ENCODE data around the gene GOSR1.
"Not testable (repeated sequence)": the region's sequence is repeated elsewhere in the genome, so short reads cannot be mapped to it uniquely, and the experiment has no call there.

Gene GOSR1

GRCh38 chr17:30547778-30548573 lies 70.8 kb downstream of the GOSR1 start:
- no peak for DNase-seq

DNA sequence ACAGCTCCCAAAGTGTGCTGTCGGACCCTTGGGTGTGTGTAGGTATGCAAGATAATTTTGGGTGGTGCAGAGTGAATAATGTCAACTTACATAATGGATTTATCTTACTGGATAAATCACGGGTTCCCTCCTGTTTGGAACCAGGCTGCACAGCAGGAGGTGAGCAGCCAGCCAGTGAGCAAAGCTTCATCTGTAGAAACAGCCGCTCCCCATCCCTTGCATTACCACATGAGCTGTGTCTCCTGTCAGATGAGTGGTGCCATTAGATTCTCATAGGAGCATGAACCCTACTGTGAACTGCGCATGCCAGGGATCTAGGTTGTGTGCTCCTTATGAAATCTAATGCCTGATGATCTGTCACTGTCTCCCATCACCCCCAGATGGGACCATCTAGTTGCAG lies 72.0 kb downstream of the GOSR1 start:
- DNase-seq: not testable (repeated sequence)

DNA sequence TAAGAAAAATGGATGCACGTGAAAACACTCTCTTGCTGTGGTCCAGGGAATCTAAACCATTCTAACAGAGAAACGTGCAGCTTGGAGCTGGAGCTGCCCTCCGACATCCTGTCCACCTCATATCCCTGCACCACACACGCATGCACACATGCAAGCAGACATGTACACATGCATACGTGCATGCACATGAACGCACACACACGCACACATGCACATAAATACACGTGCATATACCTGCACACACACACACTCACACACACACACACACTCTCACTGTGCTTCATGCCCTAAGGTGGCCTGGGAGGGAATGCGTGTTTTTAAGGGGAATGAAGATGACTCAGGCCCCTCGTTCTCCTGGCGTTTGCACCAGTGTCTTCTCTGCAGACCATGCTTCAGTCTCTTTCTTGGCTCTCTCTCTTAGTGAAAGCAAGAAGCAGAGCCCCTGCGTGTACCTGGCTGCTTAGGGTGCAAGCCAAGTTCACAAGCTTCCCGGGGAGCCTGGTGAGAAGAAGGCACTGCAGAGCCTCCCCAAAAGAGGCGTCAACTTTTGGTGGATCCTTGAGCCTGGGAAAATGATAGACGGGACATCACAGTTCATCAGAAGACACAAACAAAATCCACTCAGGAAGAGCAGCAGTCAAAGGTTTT lies 72.8 kb downstream of the GOSR1 start:
- DNase-seq: no peak

- DNase-seq: no peak
These were observed 73.5 kb downstream of the GOSR1 start for GRCh38 chr17:30550512-30551273.

- DNase-seq: not testable (repeated sequence)
These were observed 74.2 kb downstream of the GOSR1 start for GRCh38 chr17:30551274-30551995.

DNA sequence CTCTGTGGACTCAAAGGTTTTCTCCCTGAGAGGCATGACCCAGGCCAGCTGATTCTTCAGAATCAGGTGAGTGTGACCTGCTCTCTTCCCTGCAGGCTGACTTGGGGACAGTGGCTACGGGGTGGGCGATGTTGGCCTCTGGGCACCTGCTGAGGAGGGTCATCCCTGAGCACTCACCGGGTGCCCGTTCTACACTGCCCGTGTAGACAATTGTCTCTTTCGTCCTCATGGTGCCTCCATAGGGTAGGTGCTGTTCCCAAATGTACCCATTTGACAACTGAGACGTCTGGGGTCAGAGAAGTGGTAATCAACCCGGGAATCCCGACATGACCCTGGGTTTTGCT lies 74.8 kb downstream of the GOSR1 start:
- DNase-seq: no peak

DNA sequence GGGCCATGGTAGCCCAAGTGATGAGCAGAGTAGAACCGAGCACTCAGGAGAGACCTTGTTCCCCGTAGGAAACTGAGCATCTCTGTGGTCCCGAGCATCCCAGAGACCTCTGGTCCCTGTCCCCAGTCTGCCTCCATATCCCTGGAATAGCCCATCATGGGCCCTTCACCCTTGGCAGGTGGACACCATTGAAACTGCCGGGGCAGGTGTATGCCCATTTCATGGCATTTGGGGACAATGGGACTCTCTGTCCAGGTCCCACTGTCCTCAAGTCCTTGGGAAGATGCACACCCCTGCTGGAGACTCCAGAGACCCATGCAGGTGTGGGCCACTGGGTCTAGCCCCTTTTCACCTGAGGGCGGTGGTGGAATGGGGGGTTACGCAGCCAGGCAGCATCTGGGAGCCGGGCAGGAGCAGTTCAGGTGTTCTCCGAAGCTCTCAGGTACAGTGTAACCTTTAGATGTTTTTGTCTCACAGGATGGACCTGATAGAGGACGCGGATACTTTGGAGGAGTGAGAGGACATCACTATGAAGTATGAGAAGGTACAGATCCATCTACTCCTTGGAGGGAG lies 75.9 kb downstream of the GOSR1 start:
- no peak for DNase-seq

- not testable (repeated sequence) for DNase-seq
These were observed 76.7 kb downstream of the GOSR1 start for GRCh38 chr17:30553823-30554440.

DNA sequence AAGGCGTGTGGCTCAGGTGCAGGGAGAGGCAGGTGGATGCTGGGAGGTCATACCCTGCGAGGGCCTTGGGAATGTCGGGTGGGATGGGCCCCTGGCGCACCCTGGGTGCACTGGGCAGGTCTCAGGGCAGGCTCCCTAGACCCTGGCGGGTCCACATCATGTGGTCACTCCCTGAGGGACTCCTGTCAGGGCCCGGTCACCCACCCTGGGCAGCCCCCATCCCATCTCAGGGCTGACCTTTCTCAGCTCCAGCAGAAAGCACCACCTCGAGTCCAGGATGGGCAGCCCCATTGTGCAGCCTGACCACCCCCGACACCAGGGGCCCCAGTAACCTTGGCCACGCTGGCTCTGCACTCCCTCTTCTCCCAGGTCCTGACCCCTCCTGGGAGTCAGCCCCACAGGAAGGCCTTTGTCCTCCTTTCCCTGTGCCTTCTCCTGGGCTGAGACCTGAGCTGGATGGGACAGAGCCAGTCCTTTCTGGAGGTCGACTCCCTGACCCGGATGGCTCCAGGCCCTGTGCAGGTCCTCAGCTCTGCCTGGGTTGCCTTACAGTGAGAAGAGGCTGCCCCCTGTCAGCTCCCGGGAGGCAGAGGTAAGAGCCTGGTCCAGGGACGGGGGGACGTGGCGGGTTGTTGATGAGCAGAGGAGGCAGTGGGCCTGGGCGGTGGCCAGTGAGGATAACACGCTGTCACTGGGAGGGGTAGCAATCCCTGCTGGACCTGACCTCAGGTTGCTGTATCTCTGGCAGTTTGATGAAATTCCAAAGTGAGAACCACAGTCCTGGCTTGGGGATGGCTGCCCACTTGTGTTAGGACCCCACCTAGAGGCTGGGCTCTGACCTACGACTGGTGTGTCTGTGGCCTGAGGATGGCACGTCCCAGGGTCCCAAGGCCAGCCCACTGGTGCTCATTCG lies 77.9 kb downstream of the GOSR1 start:
- DNase-seq: no peak

- DNase-seq: no peak
These were observed 78.7 kb downstream of the GOSR1 start for GRCh38 chr17:30555942-30556341.

DNA sequence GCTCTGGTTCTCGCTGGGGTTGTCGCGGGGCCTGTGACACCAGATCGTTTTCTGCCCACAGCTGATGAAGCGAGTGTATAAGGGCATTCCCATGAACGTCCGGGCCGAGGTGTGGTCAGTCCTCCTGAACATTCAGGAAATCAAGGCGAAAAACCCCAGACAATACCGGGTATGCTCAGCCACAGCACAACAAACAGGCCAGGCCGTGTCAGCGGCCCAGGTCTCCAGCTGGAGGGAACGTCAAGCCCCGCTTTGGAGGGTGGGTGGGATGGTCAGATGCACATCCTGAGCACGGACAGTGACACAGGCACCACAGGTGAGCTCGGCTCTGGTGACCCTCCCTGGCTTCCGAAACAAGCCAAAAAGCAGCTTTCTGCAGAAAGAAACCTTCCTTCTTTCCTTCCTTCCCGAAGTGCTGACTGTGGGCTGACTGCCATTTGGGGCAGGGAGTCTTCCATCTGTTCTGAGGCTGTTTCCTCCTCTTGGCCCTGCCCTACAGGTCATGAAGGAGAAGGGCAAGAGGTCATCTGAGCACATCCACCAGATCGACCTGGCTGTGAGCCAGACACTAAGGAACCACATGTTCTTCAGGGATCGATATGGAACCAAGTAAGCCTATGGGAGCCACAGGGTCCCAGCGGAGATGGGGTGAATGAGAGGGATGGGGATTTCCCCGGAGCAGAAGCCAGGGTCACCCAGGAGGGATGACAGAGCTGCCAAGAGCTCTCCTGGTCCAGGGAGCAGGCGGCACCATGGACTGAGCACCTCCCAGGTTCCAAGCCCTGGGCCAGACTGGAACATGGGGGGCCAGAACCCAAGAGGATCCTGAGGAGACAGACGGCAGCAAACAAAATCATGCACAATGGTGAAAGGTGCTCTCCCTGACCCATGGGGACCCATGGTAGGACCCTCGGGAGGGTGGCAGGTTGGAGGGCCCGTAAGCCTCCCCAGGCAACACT lies 79.4 kb downstream of the GOSR1 start:
- no peak for DNase-seq

DNA sequence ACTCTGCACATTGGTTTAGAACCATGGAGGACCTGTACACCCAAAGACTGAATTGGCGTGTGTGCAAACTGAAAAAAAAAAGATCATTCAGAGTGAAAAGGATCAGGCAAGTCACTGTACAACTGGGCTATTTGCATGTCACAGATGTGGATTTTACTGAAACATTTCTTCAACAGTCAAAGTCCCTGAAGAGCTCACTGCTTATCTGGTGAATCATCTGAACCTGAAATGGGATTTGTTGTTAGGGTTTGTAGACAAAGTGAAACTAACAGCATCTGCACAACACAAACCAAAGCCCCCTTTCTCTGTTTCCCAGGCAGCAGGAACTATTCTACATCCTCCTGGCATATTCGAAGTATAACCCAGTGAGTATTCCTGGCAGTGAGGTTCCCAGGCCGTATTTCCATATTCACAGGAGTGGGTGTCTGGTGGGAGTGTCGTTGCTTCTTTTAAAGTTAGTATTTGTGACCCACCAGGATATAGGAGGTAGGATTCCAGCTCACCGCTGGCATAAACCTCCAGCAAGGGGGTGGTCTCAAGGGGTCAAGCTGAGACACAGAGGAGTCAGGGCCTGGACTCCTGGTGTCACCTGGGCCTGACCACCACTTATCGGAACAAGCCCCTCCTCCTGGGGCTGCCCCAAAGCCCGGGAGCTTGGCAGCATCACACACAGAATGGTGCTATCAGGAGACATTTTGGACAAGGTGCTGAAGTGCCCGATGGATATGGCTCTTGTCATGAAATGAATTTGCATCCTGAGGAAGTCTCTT lies 80.9 kb downstream of the GOSR1 start:
- no peak for DNase-seq

DNA sequence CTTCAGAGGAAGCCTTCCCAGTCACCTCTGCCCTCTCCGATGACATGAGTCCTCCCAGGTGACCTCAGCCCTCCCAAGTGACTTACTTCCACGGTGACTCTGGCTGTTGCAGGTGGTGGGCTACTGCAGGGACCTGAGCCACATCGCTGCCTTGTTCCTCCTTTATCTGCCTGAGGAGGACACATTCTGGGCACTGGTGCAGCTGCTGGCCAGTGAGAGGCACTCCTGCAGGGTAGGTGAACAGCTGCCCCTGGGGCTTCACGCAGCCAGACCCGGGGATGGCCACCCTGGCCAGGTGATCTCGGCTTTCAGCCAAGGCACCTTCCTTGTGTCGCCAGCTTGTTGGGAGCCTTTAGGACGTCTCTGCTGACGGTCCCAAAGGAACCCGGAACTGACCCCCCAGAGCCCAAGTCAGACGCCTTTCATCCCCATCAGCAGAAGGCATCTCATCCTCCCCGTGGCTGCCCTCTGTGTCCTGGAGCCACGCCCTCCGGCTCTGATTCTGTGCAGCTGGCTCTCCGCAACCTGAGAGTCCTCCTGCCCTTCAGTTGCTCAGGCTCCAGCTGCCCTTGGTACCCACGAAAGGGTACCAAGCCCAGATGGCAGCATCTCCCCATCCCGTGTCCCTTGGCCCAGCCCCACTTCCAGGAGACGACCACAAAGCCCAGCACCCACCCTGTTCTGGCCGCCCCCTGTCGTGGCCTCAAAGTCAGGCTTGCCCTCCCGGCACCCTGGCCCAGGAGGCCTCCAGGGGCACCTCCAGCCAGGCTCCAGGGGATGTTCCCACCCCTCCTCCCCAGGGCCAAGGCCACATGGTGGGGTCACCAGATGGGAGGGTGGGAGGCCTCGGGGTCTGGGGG lies 81.7 kb downstream of the GOSR1 start:
- DNase-seq: no peak

DNA sequence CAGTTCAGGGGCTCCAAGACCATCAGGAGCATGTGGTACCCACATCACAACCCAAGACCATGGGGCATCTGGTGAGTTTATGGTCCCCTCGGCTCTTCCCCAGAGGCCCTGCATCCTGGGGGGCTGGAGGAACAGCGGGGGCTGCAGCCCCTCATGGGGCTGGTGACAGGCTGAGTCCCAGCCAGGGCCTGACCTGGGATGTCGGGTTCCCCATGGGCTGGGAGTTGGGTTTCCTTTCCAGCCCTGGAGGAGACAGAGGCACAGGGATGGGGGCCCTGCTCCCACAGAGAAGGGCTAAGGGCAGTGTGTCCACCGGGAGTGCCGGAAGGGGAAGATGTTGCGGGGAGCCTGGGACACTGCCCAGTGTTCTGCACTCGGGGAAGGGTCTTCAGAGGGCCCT lies 82.4 kb downstream of the GOSR1 start:
- DNase-seq: no peak

- DNase-seq: not testable (repeated sequence)
These were observed 83.2 kb downstream of the GOSR1 start for GRCh38 chr17:30560117-30561026.

DNA sequence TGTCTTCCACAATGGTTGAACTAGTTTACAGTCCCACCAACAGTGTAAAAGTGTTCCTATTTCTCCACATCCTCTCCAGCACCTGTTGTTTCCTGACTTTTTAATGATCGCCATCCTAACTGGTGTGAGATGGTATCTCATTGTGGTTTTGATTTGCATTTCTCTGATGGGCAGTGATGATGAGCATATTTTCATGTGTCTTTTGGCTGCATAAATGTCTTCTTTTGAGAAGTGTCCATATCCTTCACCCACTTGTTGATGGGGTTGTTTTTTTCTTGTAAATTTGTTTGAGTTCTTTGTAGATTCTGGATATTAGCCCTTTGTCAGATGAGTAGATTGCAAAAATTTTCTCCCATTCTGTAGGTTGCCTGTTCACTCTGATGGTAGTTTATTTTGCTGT lies 84.6 kb downstream of the GOSR1 start:
- DNase-seq: not testable (repeated sequence)
